Smooth muscle cell (in vitro differentiated cells): ENCODE data around the gene CATSPERD. TPM values are rescaled to one million over a fixed set of nuclear protein-coding genes. Genes with fewer than 3 reads are reported as not detected.

ENCODE experiments used
- DNase-seq: peaks from one replicate; lab custom pipeline; 2025; ENCODE audit not compliant: unreplicated experiment; lab: John Stamatoyannopoulos, UW
- H2AFZ ChIP-seq: fragments of 200-600 bp; sonication (generic); 2 replicates; pipeline ENCODE4 v1.6.0; 2016; ENCODE audit warnings: antibody characterized with exemption, low read depth, mild to moderate bottlenecking
- H3F3A ChIP-seq: fragments of 200-600 bp; sonication (generic); 2 replicates; pipeline ENCODE4 v1.6.0; 2017; ENCODE audit warnings: antibody characterized with exemption, low read depth
- H3K27ac ChIP-seq: fragments of 200-600 bp; sonication (generic); 2 replicates; pipeline ENCODE4 v1.5.1; 2016; ENCODE audit warnings: low read depth, mild to moderate bottlenecking
- H3K27me3 ChIP-seq: fragments of 200-600 bp; sonication (generic); 2 replicates; pipeline ENCODE4 v1.6.1; 2016; ENCODE audit warnings: low read depth, mild to moderate bottlenecking
- H3K36me3 ChIP-seq: fragments of 200-600 bp; sonication (generic); 2 replicates; pipeline ENCODE4 v1.5.1; 2016; ENCODE audit warnings: low read depth
- H3K4me1 ChIP-seq: fragments of 200-600 bp; sonication (generic); 2 replicates; pipeline ENCODE4 v1.5.1; 2016; ENCODE audit warnings: low read depth
- H3K4me2 ChIP-seq: fragments of 200-600 bp; sonication (generic); 2 replicates; pipeline ENCODE4 v1.6.0; 2016; ENCODE audit warnings: mild to moderate bottlenecking
- H3K4me3 ChIP-seq: fragments of 200-600 bp; sonication (generic); 2 replicates; pipeline ENCODE4 v1.5.1; 2016; ENCODE audit warnings: mild to moderate bottlenecking
- H3K79me2 ChIP-seq: fragments of 200-600 bp; sonication (generic); 2 replicates; pipeline ENCODE4 v1.6.0; 2016; ENCODE audit warnings: low read depth, mild to moderate bottlenecking
- H3K9ac ChIP-seq: fragments of 200-600 bp; sonication (generic); 2 replicates; pipeline ENCODE4 v1.6.0; 2016; ENCODE audit warnings: low read depth
- H3K9me3 ChIP-seq: fragments of 200-600 bp; sonication (generic); replicated peaks from 2 replicates; pipeline ENCODE4 v1.5.1; 2016; ENCODE audit warnings: low read depth
- H4K20me1 ChIP-seq: fragments of 200-600 bp; sonication (generic); 2 replicates; pipeline ENCODE4 v1.6.0; 2016; ENCODE audit warnings: low read depth
- WGBS: methylation state at CpG from one replicate; pipeline ENCODE4 v1.1.7; 2016; ENCODE audit warnings: low lambda C conversion rate; 5-methylcytosine and 5-hydroxymethylcytosine counted together
- polyA plus RNA-seq: library from polyadenylated mRNA; unstranded; fragments of >200 nt; fragmentation: Nextera tagmentation; extraction: Ambion mirVana; gene quantifications from 2 replicates; pipeline ENCODE4 v1.2.1, GENCODE V29; 2016
- total RNA-seq: library from RNA; depleted of rRNA; stranded (reverse); fragments of >200 nt; gene quantifications from 2 replicates; pipeline ENCODE4 v1.2.3, GENCODE V29; 2014
- TF ChIP-seq, protein P1 (sequence below): fragments of 200-600 bp; sonication (generic); IDR thresholded peaks from 2 replicates; pipeline ENCODE4 v1.5.1; 2017; ENCODE audit warnings: borderline replicate concordance, mild to moderate bottlenecking, antibody characterized with exemption; ENCODE audit not compliant: insufficient read depth, poor library complexity, severe bottlenecking

The CATSPERD gene
- total and polyA plus RNA-seq, 2 experiments from 2014 or later, result not detected

DNA sequence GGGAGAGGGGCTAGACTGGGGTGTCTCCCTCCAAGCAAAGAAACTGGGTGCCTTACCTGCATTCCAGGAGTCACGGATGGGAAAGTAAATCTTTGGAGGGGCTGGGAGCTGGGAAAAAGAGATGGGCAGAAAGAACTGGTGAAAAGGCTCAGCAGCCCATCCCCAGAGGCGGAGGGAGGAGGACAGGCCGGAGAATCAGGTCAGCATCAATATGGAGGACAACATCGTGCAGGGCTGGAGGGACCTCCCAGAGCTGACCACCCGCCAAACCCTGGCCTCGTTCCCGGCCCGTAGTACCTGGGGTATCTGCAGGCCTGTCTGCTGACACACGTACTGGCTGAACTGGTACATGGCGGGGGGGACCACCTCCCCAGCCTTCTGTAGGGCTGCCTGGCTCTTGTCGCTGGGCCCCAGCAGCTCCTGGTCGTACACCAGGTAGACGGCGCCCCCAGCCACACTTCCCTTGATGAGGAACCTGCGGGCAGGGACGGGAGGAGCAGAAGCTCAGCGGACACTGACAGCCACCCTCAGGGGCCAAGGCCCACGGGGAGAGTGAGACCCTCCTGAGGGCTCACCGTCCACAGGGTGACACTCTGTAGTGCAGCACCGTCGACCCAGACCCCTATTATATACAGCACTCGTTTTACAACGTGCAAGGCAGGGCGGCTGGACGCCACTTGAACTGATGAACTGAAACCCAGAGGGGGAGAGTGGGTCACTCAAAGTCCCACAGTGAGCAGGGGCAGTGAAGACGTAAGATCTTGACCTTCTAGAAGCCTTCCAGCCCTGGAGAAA is 41.0 kb upstream of the CATSPERD start:
- Histone ChIP-seq H2AFZ (no peak overlapping the region), H3K4me1 (no peaks in the 10 kb centered on the region), H3K36me3 (no peaks in the 10 kb centered on the region), H4K20me1 (no peaks in the 10 kb centered on the region), H3K4me3 (peak overlapping the region; percentile 80), H3F3A (no peaks in the 10 kb centered on the region), H3K9ac (peak overlapping the region; percentile 88), H3K4me2 (peak overlapping the region; percentile 97), H3K79me2 (peaks cover 10% of the 10 kb centered on the region), H3K9me3 (no peaks in the 10 kb centered on the region), H3K27me3 (no peaks in the 10 kb centered on the region), H3K27ac (peak overlapping the region; percentile 50)
- 50% methylated on average over 26 of the region's 26 CpGs for WGBS
- TF ChIP-seq, protein P1, sequence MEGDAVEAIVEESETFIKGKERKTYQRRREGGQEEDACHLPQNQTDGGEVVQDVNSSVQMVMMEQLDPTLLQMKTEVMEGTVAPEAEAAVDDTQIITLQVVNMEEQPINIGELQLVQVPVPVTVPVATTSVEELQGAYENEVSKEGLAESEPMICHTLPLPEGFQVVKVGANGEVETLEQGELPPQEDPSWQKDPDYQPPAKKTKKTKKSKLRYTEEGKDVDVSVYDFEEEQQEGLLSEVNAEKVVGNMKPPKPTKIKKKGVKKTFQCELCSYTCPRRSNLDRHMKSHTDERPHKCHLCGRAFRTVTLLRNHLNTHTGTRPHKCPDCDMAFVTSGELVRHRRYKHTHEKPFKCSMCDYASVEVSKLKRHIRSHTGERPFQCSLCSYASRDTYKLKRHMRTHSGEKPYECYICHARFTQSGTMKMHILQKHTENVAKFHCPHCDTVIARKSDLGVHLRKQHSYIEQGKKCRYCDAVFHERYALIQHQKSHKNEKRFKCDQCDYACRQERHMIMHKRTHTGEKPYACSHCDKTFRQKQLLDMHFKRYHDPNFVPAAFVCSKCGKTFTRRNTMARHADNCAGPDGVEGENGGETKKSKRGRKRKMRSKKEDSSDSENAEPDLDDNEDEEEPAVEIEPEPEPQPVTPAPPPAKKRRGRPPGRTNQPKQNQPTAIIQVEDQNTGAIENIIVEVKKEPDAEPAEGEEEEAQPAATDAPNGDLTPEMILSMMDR, result no peak
- no peak for DNase-seq

DNA sequence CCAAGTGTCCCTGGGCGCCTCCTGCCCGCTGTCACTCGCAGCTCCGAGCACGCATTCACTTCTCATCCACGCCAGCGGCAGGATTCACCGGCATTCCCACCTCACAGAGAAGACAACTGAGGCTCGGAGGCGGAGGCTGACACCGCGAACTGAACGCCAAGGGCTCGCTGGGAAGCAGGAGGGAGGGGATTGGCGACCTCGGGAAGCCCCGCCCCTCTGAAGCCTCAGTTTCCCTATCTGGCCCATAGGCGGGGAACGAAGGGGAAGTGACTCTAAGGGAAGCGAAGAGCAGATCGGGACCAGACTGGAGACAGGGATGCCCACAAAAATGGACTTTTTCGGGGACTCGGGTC is 40.4 kb upstream of the CATSPERD start:
- Histone ChIP-seq H3K9ac (peak overlapping the region; percentile 88), H3K4me1 (no peaks in the 10 kb centered on the region), H3K4me3 (peak overlapping the region; percentile 80), H3K9me3 (no peaks in the 10 kb centered on the region), H4K20me1 (no peaks in the 10 kb centered on the region), H2AFZ (no peak overlapping the region), H3K79me2 (peaks cover 10% of the 10 kb centered on the region), H3K27ac (peak overlapping the region; percentile 50), H3F3A (no peaks in the 10 kb centered on the region), H3K4me2 (peak overlapping the region; percentile 97), H3K27me3 (no peaks in the 10 kb centered on the region), H3K36me3 (no peaks in the 10 kb centered on the region)
- DNase-seq, result no peak
- TF ChIP-seq, protein P1, result no peak
- under 1% methylated on average over 23 of the region's 23 CpGs for WGBS

DNA sequence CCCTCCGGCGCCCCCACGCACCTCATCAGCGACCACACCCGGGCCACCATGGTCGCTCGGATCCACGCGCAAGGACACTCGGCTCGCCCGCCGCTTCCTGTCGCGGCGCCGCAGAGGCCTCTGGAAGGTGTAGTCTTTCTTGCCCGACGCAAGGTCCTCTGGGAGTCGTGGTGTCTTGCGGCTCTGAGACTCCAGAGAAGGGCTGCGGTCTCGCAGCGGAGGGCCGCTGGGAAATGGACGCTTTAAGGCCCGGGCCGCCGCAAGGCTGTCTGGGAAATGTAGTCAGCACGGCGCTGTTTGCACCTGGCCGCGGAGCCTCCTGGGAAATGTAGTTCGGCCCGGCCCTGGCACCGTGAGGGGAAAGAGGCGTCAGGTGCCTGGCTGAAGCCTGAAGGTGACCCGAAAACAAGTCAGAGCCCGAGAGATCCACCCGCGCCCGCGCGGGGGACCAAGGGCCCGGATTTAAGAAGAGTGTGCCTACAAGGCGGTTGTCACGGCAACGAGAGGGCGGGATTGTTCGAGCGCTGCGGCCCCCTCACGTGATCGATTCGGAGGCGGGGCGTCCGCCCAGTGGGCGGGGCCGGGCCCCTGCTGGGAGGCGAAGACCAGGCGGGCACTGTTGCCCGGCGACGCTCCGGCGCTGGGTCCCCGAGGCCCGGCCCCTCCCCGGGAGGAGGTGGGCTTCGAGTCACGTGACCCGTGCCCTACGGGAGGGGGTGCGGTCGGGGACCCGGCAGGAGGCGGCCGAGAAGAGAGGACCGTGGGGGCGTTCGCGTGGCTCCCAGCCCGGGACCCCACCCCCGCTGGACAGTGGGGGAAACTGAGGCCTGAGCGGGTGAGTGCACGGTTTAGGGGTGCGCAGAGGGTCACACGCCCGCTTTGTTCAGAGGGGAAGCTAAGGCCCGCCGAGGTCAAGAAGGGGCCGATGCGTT is 39.7 kb upstream of the CATSPERD start, which contains the start of the genes HSD11B1L and MICOS13:
TSS of gene HSD11B1L (plus strand) at position 591 of the 932 bp plus-strand sequence. CDS start 3,806 bp downstream, outside the sequence.
TSS of gene MICOS13 (minus strand) at position 80 of the 932 bp plus-strand sequence. CDS start at position 50, 30 bp downstream.
- Histone ChIP-seq H3K27ac (peak within 1 kb of the TSS; percentile 83), H3K9ac (peak within 1 kb of the TSS; percentile 88), H3K79me2 (peaks cover 10% of the 10 kb centered on the region), H3K36me3 (no peaks in the 10 kb centered on the region), H3K4me3 (peak within 1 kb of the TSS; percentile 80), H4K20me1 (no peaks in the 10 kb centered on the region), H3K4me2 (peak within 1 kb of the TSS; percentile 97), H3F3A (peaks cover 2% of the 10 kb centered on the region), H2AFZ (no peak within 1 kb of the TSS), H3K27me3 (no peaks in the 10 kb centered on the region), H3K9me3 (no peaks in the 10 kb centered on the region), H3K4me1 (no peaks in the 10 kb centered on the region)
- TF ChIP-seq, protein P1, result no peak
- DNase-seq, result peak; percentile 100
- under 1% methylated on average over 62 of the region's 94 CpGs for WGBS
